GM12878 (cell line): ENCODE data around the gene PMPCA. TPM values are rescaled to one million over a fixed set of nuclear protein-coding genes. Genes with fewer than 3 reads are reported as not detected.

Experiments used
- ATAC-seq: fragments of 200-7000 bp; cut with Tn5 transposase; 3 replicates; pipeline ENCODE4 v1.9.1; 2020; ENCODE audit warnings: mild to moderate bottlenecking, moderate library complexity
- BruUV-seq: library from RNA; stranded (reverse); fragments of 400-500 nt; replicated peaks from 2 replicates; lab custom pipeline; 2021; lab: Mats Ljungman, UMichigan
- CTCF ChIA-PET: fragments of 300-600 bp; sonication (Branson Sonifier 250); formaldehyde crosslinking; extraction: SDS; loops from one replicate; lab custom pipeline; 2021; ENCODE audit warnings: inconsistent platforms; lab: Yijun Ruan, JAX
- POLR2A ChIA-PET: fragments of 350-600 bp; formaldehyde crosslinking; extraction: SDS; loops from one replicate; lab custom pipeline; 2021; ENCODE audit warnings: inconsistent platforms; lab: Charles Lee
- RAD21 ChIA-PET: fragments of 300-600 bp; sonication (Branson Sonifier 250); formaldehyde crosslinking; loops from one replicate; lab custom pipeline; 2023; ENCODE audit warnings: antibody characterized with exemption; ENCODE audit not compliant: unreplicated experiment; lab: Charles Lee
- SMC1A ChIA-PET: fragments of 300-600 bp; sonication (Branson Sonifier 250); formaldehyde crosslinking; loops from one replicate; lab custom pipeline; 2023; ENCODE audit not compliant: unreplicated experiment, uncharacterized antibody; lab: Charles Lee
- DNase-seq: peaks from one replicate; pipeline ENCODE4 v3.0.0-alpha.2; 2011; ENCODE audit warnings: low read depth, low spot score
- FAIRE-seq: peaks from 3 replicates; lab custom pipeline; 2011; peaks lifted over from hg19 to GRCh38; lab: Jason Lieb, UNC
- H2AFZ ChIP-seq: 2 replicates; pipeline ENCODE4 v1.6.0; 2011; ENCODE audit warnings: low read depth, low read length, control low read depth; ENCODE audit not compliant: control insufficient read depth
- H3K27ac ChIP-seq: 2 replicates; pipeline ENCODE4 v1.5.1; 2011; ENCODE audit warnings: control low read depth; ENCODE audit not compliant: control insufficient read depth, insufficient read depth
- H3K27me3 ChIP-seq, 2 experiments: replicated peaks in 1 of 2; 2 replicates each; pipeline versions ENCODE4 v1.6.0 to v1.6.1; 2011; ENCODE audit warnings: low read length in 1 of 2; ENCODE audit not compliant: control insufficient read depth in 2 of 2, insufficient read depth in 2 of 2
- H3K36me3 ChIP-seq, 2 experiments: 2 replicates each; pipeline ENCODE4 v1.5.1; 2011; ENCODE audit warnings: low read length in 1 of 2; ENCODE audit not compliant: control insufficient read depth in 2 of 2, insufficient read depth in 2 of 2
- H3K4me1 ChIP-seq: 2 replicates; pipeline ENCODE4 v1.6.1; 2011; ENCODE audit warnings: mild to moderate bottlenecking, low read length, moderate library complexity, mixed read lengths; ENCODE audit not compliant: control insufficient read depth, insufficient read depth
- H3K4me2 ChIP-seq: 2 replicates; pipeline ENCODE4 v1.6.0; 2011; ENCODE audit warnings: control low read depth; ENCODE audit not compliant: control insufficient read depth, insufficient read depth
- H3K4me3 ChIP-seq: fragments of 200-600 bp; sonication (generic); 2 replicates; pipeline ENCODE4 v1.5.1; 2016
- H3K79me2 ChIP-seq: 2 replicates; pipeline ENCODE4 v1.6.0; 2011; ENCODE audit warnings: low read length; ENCODE audit not compliant: control insufficient read depth, insufficient read depth
- H3K9ac ChIP-seq: 2 replicates; pipeline ENCODE4 v1.8.0; 2011; ENCODE audit warnings: low read length, control low read depth, mixed read lengths; ENCODE audit not compliant: control insufficient read depth, insufficient read depth
- H3K9me3 ChIP-seq: replicated peaks from 3 replicates; pipeline ENCODE4 v1.5.1; 2011; ENCODE audit warnings: mild to moderate bottlenecking, low read length; ENCODE audit not compliant: control insufficient read depth, insufficient read depth
- H4K20me1 ChIP-seq: 2 replicates; pipeline ENCODE4 v1.6.0; 2011; ENCODE audit not compliant: control insufficient read depth, insufficient read depth
- ASH2L ChIP-seq: fragments of 300-600, 200-600 bp; sonication (generic); IDR thresholded peaks from 2 replicates; pipeline ENCODE4 v1.6.1; 2017; ENCODE audit warnings: low read depth, mild to moderate bottlenecking, borderline replicate concordance
- BACH1 ChIP-seq: fragments of 450-650 bp; IDR thresholded peaks from 2 replicates; pipeline ENCODE4 v1.6.1; 2017; ENCODE audit warnings: mild to moderate bottlenecking, borderline replicate concordance
- MYC ChIP-seq: IDR thresholded peaks from 2 replicates; pipeline ENCODE4 v1.6.1; 2011; ENCODE audit warnings: mild to moderate bottlenecking, low read length, moderate library complexity, inconsistent platforms; ENCODE audit not compliant: insufficient read depth, insufficient replicate concordance, insufficient read length, severe bottlenecking
- NFYA ChIP-seq: IDR thresholded peaks from 2 replicates; pipeline ENCODE4 v1.6.1; 2011; ENCODE audit warnings: low read depth, mild to moderate bottlenecking, low read length, improper control_type of control experiment, borderline replicate concordance
- RAD21 ChIP-seq: IDR thresholded peaks from 2 replicates; pipeline ENCODE4 v1.6.1; 2011; ENCODE audit warnings: mild to moderate bottlenecking, low read depth, low read length, moderate library complexity; ENCODE audit not compliant: insufficient read depth
- SIN3A ChIP-seq: IDR thresholded peaks from 2 replicates; pipeline ENCODE4 v1.6.1; 2012; ENCODE audit warnings: low read depth, low read length, improper control_type of control experiment
- SIX5 ChIP-seq: IDR thresholded peaks from 2 replicates; pipeline ENCODE4 v1.6.1; 2011; ENCODE audit warnings: mild to moderate bottlenecking, low read depth, low read length, moderate library complexity; ENCODE audit not compliant: severe bottlenecking
- SP1 ChIP-seq: IDR thresholded peaks from one replicate; pipeline ENCODE4 v1.6.1; 2011; ENCODE audit warnings: low read depth, low read length
- TBL1XR1 ChIP-seq: IDR thresholded peaks from 2 replicates; pipeline ENCODE4 v1.6.1; 2012; ENCODE audit warnings: low read depth, low read length, improper control_type of control experiment
- WGBS: methylation state at CpG from one replicate; pipeline ENCODE4 v1.1.6; 2016; ENCODE audit warnings: low lambda C conversion rate; ENCODE audit not compliant: insufficient replicate concordance, insufficient coverage; ENCODE audit errors: missing lambda C conversion rate; 5-methylcytosine and 5-hydroxymethylcytosine counted together
- in situ Hi-C: fragments of 300-500 bp; cut with MboI; formaldehyde crosslinking; loops from 9 replicates; pipeline ENCODE4 v1.14.3; 2018; ENCODE audit warnings: mixed read lengths
- intact Hi-C: fragments of 100-400 bp; cut with micrococcal nuclease; formaldehyde crosslinking; loops from one replicate; pipeline ENCODE4 v1.14.2; 2022; ENCODE audit not compliant: unreplicated experiment
- polyA plus RNA-seq, 11 experiments: library from polyadenylated mRNA; depleted of rRNA in 4 of 11; unstranded in 6 of 11; stranded (reverse) in 5 of 11; fragments of >200 nt; fragmentation: Nextera tagmentation in 4 of 11; fragmentation: Illumina TruSeq in 1 of 11; extraction: Ambion mirVana in 4 of 11; extraction: Trizol in 1 of 11; gene quantifications; 1 replicate in 1 of 11; 2 replicates in 10 of 11; pipeline versions ENCODE4 v1.2.1 to v1.2.3, GENCODE V29; 2011 to 2016; ENCODE audit warnings: inconsistent platforms in 2 of 11, missing spikeins in 2 of 11, low read depth in 1 of 11
- total RNA-seq, 4 experiments: library from RNA; depleted of rRNA in 3 of 4; stranded (reverse); fragments of >200 nt in 3 of 4; fragmentation: Illumina TruSeq in 1 of 4; extraction: Trizol in 1 of 4; gene quantifications; 2 replicates each; pipeline versions ENCODE4 v1.2.1 to v1.2.3, GENCODE V29; 2013 to 2021
- TF ChIP-seq, protein P1 (sequence below): fragments of 450-650 bp; IDR thresholded peaks from 2 replicates; pipeline ENCODE4 v1.6.1; 2018; ENCODE audit warnings: borderline replicate concordance, mild to moderate bottlenecking; ENCODE audit not compliant: partially characterized antibody
- TF ChIP-seq, protein P2 (sequence below), 3 experiments: IDR thresholded peaks in 2 of 3; conservative IDR thresholded peaks in 1 of 3; 2 replicates each; pipeline ENCODE4 v1.5.1; 2011; ENCODE audit warnings: low read depth in 3 of 3, low read length in 3 of 3, mild to moderate bottlenecking in 3 of 3, control low read depth in 2 of 3, moderate library complexity in 2 of 3, inconsistent platforms in 1 of 3, mixed read lengths in 1 of 3; ENCODE audit not compliant: control insufficient read depth in 2 of 3, insufficient read depth in 1 of 3; ENCODE audit errors: extremely low read depth in 1 of 3
- TF ChIP-seq, protein P3 (sequence below): IDR thresholded peaks from 2 replicates; pipeline ENCODE4 v1.6.1; 2011; ENCODE audit warnings: low read depth, mild to moderate bottlenecking, low read length, moderate library complexity, borderline replicate concordance; ENCODE audit errors: extremely low read depth
- TF ChIP-seq, protein P4 (sequence below): IDR thresholded peaks from 2 replicates; pipeline ENCODE4 v1.6.1; 2011; ENCODE audit warnings: borderline replicate concordance, low read depth, mild to moderate bottlenecking, moderate library complexity, low read length; ENCODE audit not compliant: insufficient read depth, poor library complexity, severe bottlenecking
- TF ChIP-seq, protein P5 (sequence below): IDR thresholded peaks from 2 replicates; pipeline ENCODE4 v1.6.1; 2011; ENCODE audit warnings: borderline replicate concordance, low read depth, mild to moderate bottlenecking, moderate library complexity, mixed read lengths, low read length; ENCODE audit not compliant: insufficient read depth; ENCODE audit errors: extremely low read length

Gene PMPCA
- total and polyA plus RNA-seq, 10 of the 15 experiments (the other 5 are each of a cell fraction or from before 2014, with no cell fraction given) = 8.1 to 137 (median 75.7) TPM

DNA sequence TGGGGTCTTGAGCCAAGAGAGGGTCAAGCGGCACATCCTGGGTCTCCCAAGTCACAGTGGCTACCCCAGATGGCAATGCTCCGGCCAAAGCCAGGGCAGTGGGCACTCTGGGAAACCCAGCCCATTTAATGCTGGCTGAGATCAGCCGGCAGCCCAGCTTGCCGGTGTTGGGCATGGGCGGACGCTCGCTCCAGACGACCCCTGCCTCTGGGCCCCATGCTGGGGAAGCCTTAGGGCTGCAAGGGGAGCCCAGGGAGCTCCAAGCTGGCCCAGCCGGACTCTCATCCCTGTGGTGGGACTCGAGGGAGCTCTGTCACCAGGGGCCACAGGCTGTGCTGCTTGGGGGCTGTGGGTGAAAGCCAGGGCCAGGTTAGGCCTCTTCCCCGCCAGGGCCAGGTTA lies 31.1 kb upstream of the PMPCA start (continued):
- TF ChIP-seq, protein P1, sequence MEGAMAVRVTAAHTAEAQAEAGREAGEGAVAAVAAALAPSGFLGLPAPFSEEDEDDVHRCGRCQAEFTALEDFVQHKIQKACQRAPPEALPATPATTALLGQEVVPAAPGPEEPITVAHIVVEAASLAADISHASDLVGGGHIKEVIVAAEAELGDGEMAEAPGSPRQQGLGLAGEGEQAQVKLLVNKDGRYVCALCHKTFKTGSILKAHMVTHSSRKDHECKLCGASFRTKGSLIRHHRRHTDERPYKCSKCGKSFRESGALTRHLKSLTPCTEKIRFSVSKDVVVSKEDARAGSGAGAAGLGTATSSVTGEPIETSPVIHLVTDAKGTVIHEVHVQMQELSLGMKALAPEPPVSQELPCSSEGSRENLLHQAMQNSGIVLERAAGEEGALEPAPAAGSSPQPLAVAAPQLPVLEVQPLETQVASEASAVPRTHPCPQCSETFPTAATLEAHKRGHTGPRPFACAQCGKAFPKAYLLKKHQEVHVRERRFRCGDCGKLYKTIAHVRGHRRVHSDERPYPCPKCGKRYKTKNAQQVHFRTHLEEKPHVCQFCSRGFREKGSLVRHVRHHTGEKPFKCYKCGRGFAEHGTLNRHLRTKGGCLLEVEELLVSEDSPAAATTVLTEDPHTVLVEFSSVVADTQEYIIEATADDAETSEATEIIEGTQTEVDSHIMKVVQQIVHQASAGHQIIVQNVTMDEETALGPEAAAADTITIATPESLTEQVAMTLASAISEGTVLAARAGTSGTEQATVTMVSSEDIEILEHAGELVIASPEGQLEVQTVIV = no peak
- TF ChIP-seq MYC (no peak), ASH2L (no peak), NFYA (no peak), RAD21 (no peak), SIN3A (no peak)

DNA sequence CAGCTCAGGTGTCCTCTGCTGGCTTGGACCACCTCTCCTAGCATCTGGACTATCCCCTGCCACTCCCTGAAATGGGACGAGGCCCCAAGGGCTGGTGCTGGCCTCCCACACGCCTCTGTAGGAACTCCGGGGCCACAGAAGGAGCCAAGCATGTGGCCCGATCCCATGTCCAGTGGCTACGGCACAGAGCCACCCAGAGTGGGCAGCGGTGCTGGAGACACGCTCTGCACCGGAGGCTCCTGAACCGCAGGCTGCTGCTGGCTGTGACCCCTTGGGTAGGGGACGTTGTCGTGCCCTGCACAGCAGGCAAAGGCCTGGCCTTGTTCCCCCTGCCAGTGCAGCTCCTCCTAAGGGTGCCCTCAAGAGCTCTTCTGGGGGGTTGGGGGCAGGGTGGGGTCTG lies 30.6 kb upstream of the PMPCA start:
- H3K36me3 ChIP-seq = peaks cover 0 to 34% of the 10 kb centered on the region in 2 experiments; a peak in 3 of 4 replicates

More for the DNA sequence above, 30.6 kb upstream of the PMPCA start:
- no peak for ATAC-seq
- SMC1A ChIA-PET = no interaction called here
- Histone ChIP-seq H3K27ac (no peak overlapping the region), H3K4me1 (no peaks in the 10 kb centered on the region), H3K4me2 (no peak overlapping the region), H4K20me1 (no peaks in the 10 kb centered on the region), H3K79me2 (no peaks in the 10 kb centered on the region), H3K4me3 (no peak overlapping the region), H3K27me3 (no peaks in the 10 kb centered on the region), H3K9ac (no peak overlapping the region), H3K9me3 (no peaks in the 10 kb centered on the region), H2AFZ (no peak overlapping the region)
- RAD21 ChIA-PET = no interaction called here
- POLR2A ChIA-PET = no interaction called here
- intact Hi-C loops (no loop called here), in situ Hi-C loops (no loop called here)
- TF ChIP-seq, protein P2, sequence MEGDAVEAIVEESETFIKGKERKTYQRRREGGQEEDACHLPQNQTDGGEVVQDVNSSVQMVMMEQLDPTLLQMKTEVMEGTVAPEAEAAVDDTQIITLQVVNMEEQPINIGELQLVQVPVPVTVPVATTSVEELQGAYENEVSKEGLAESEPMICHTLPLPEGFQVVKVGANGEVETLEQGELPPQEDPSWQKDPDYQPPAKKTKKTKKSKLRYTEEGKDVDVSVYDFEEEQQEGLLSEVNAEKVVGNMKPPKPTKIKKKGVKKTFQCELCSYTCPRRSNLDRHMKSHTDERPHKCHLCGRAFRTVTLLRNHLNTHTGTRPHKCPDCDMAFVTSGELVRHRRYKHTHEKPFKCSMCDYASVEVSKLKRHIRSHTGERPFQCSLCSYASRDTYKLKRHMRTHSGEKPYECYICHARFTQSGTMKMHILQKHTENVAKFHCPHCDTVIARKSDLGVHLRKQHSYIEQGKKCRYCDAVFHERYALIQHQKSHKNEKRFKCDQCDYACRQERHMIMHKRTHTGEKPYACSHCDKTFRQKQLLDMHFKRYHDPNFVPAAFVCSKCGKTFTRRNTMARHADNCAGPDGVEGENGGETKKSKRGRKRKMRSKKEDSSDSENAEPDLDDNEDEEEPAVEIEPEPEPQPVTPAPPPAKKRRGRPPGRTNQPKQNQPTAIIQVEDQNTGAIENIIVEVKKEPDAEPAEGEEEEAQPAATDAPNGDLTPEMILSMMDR (IDR thresholded peaks at IDR 0.05 in 2 of 3, conservative IDR thresholded peaks at IDR 0.05 in 1 of 3; ENCODE audit: control insufficient read depth in 2 of 3, extremely low read depth in 1 of 3, insufficient read depth in 1 of 3, low read depth in 3 of 3, low read length in 3 of 3) = no peak
- TF ChIP-seq SP1 (no peak), SIX5 (no peak), TBL1XR1 (no peak), BACH1 (no peak)
- TF ChIP-seq, protein P3, sequence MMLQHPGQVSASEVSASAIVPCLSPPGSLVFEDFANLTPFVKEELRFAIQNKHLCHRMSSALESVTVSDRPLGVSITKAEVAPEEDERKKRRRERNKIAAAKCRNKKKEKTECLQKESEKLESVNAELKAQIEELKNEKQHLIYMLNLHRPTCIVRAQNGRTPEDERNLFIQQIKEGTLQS = no peak
- TF ChIP-seq, protein P4, sequence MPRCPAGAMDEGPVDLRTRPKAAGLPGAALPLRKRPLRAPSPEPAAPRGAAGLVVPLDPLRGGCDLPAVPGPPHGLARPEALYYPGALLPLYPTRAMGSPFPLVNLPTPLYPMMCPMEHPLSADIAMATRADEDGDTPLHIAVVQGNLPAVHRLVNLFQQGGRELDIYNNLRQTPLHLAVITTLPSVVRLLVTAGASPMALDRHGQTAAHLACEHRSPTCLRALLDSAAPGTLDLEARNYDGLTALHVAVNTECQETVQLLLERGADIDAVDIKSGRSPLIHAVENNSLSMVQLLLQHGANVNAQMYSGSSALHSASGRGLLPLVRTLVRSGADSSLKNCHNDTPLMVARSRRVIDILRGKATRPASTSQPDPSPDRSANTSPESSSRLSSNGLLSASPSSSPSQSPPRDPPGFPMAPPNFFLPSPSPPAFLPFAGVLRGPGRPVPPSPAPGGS = no peak
- TF ChIP-seq, protein P5, sequence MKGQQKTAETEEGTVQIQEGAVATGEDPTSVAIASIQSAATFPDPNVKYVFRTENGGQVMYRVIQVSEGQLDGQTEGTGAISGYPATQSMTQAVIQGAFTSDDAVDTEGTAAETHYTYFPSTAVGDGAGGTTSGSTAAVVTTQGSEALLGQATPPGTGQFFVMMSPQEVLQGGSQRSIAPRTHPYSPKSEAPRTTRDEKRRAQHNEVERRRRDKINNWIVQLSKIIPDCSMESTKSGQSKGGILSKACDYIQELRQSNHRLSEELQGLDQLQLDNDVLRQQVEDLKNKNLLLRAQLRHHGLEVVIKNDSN = no peak
- no TSS peak for BruUV-seq
- CTCF ChIA-PET = no interaction called here
- WGBS = 86% methylated on average over 11 of the region's 11 CpGs
- no peak for DNase-seq
- no peak for FAIRE-seq
